Activated naive CD4-positive, alpha-beta T cell treated with anti-CD3 and anti-CD28 coated beads for 36 hours (primary cell): ENCODE data around the gene PDE11A. TPM values are rescaled to one million over a fixed set of nuclear protein-coding genes. Genes with fewer than 3 reads are reported as not detected.

Source experiments
- CTCF ChIA-PET: fragments of 350-600 bp; sonication (Branson Sonifier 250); formaldehyde crosslinking; loops from one replicate; lab custom pipeline; 2021; ENCODE audit warnings: antibody characterized with exemption; lab: Charles Lee
- DNase-seq: peaks from one replicate; pipeline ENCODE4 v3.0.0-alpha.2; 2020
- H3K27ac Mint-ChIP-seq: one replicate; pipeline ENCODE4 v1.8.0; 2021; ENCODE audit warnings: mild to moderate bottlenecking, mixed read lengths
- H3K27me3 Mint-ChIP-seq: one replicate; pipeline ENCODE4 v1.8.0; 2021; ENCODE audit warnings: low read depth, mixed read lengths
- H3K36me3 Mint-ChIP-seq: one replicate; pipeline ENCODE4 v1.8.0; 2021; ENCODE audit warnings: low read depth, mixed read lengths
- H3K4me1 Mint-ChIP-seq: one replicate; pipeline ENCODE4 v1.8.0; 2021; ENCODE audit warnings: low read depth, mixed read lengths
- H3K4me3 Mint-ChIP-seq: one replicate; pipeline ENCODE4 v1.8.0; 2021; ENCODE audit warnings: mild to moderate bottlenecking, moderate library complexity, mixed read lengths
- H3K9me3 Mint-ChIP-seq: one replicate; pipeline ENCODE4 v1.8.0; 2021; ENCODE audit warnings: mixed read lengths
- intact Hi-C: fragments of 100-400 bp; cut with micrococcal nuclease; formaldehyde crosslinking; loops from one replicate; pipeline ENCODE4 v1.15.1; 2023
- total RNA-seq, 2 experiments: library from RNA; stranded (reverse); gene quantifications; one replicate each; pipeline ENCODE4 v1.2.3, GENCODE V29; 2021

PDE11A gene
- total RNA-seq, 2 experiments from 2014 or later = not detected

DNA sequence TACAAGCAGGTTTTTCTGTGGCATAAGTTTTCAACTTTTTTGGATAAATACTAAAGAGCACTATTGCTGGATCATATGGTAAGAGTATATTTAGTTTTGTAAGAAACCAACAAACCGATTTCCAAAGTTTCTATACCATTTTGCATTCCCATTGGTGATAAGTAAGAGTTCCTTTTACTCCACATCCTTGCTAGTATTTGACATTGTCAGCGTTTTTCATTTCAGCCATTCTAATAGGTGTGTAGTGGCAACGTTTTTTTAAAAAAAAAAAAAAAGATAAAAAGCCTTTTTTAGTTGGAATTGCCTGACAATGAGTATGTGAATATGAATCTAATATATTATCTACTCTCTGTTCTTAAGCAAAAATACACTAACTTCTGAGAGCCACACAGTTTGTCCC, 494.1 kb downstream of the PDE11A start:
- H3K27me3 Mint-ChIP-seq = no peaks in the 10 kb centered on the region
- H3K4me3 Mint-ChIP-seq = no peak overlapping the region
- intact Hi-C loops = no loop called here
- CTCF ChIA-PET = no interaction called here
- no peaks in the 10 kb centered on the region for H3K36me3 Mint-ChIP-seq
- no peak for DNase-seq
- no peaks in the 10 kb centered on the region for H3K4me1 Mint-ChIP-seq
- H3K27ac Mint-ChIP-seq = no peak overlapping the region
- H3K9me3 Mint-ChIP-seq = no peaks in the 10 kb centered on the region

GRCh38 chr2:177577075-177577474, 495.5 kb downstream of the PDE11A start:
- no peaks in the 10 kb centered on the region for H3K27me3 Mint-ChIP-seq
- DNase-seq = no peak
- no peaks in the 10 kb centered on the region for H3K4me1 Mint-ChIP-seq
- no peak overlapping the region for H3K27ac Mint-ChIP-seq
- CTCF ChIA-PET = no interaction called here
- H3K9me3 Mint-ChIP-seq = no peaks in the 10 kb centered on the region
- H3K4me3 Mint-ChIP-seq = no peak overlapping the region
- H3K36me3 Mint-ChIP-seq = no peaks in the 10 kb centered on the region
- intact Hi-C loops = no loop called here

DNA sequence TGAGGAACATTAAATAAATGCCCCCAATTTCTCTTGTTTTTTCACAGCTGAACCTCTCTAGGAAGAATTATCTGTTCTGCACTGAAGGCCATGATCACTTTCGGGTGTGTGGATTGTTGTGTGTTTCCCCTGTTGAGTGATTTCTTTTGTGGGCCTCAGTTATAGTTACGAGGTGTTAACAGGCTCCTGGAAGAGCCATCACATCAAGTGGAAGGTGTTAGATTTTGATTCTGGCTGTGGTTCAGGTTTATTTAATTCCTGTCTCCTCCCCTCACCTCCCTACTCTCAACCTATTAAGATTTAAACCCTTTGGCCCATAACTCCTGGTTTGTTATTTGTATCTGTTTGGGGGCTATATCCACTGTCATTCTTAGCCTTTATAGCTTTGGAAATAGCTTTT, 497.2 kb downstream of the PDE11A start:
- intact Hi-C loops = no loop called here
- CTCF ChIA-PET = no interaction called here
- Mint-ChIP-seq H3K9me3 (no peaks in the 10 kb centered on the region), H3K27ac (no peak overlapping the region), H3K27me3 (peaks cover 2% of the 10 kb centered on the region), H3K4me3 (no peak overlapping the region), H3K36me3 (no peaks in the 10 kb centered on the region), H3K4me1 (no peaks in the 10 kb centered on the region)
- no peak for DNase-seq

DNA sequence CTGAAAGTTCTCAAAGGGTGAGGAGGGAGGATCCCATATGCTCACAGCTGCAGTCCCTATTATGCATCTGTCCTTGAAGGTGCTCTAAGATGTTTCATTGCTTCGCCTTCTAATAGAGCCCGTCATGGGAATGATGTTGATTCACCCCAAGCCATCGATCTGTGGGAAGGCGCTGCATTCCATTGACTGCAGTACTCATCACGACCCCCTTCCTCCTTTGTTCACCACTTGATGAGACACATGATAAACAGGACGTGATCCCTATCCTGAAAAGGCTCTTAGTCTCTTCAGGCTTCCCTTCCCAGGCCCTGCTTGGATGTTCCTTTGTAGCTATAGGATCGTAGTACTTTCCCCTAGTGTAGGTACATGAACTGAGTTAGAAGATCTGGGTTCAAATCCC, 498.2 kb downstream of the PDE11A start:
- H3K27me3 Mint-ChIP-seq = peaks cover 2% of the 10 kb centered on the region
- H3K36me3 Mint-ChIP-seq = no peaks in the 10 kb centered on the region
- no peaks in the 10 kb centered on the region for H3K9me3 Mint-ChIP-seq
- H3K27ac Mint-ChIP-seq = no peak overlapping the region
- intact Hi-C loops = no loop called here
- no peaks in the 10 kb centered on the region for H3K4me1 Mint-ChIP-seq
- DNase-seq = no peak
- no peak overlapping the region for H3K4me3 Mint-ChIP-seq
- CTCF ChIA-PET = no interaction called here

Other genes starting within 250 kb of the PDE11A start
- 1 to 10 TPM; 5.7 to 5.8 TPM for gene RBM45, start 39.7 kb upstream of the PDE11A start, total RNA-seq
- gene OSBPL6, start 121.7 kb upstream of the PDE11A start, total RNA-seq = 1 to 10 TPM; 1.9 to 2.3 TPM